H1 (cell line): ENCODE data around the gene ZDHHC19. TPM values are rescaled to one million over a fixed set of nuclear protein-coding genes. Genes with fewer than 3 reads are reported as not detected.

ENCODE experiments used
- CTCF ChIA-PET: fragments of 300-600 bp; sonication (Branson Sonifier 250); formaldehyde crosslinking; loops from one replicate; lab custom pipeline; 2021; ENCODE audit not compliant: partially characterized antibody; lab: Charles Lee
- POLR2A ChIA-PET: fragments of 300-600 bp; sonication (Branson Sonifier 250); formaldehyde crosslinking; loops from one replicate; lab custom pipeline; 2021; ENCODE audit warnings: inconsistent platforms; ENCODE audit not compliant: partially characterized antibody; lab: Charles Lee
- DNase-seq, 2 experiments: peaks; one replicate each; pipeline versions ENCODE4 v3.0.0 to v3.0.0-alpha.2; 2010 to 2022; ENCODE audit warnings: low spot score in 2 of 2, low read depth in 1 of 2, mixed read lengths in 1 of 2
- FAIRE-seq: peaks from 2 replicates; lab custom pipeline; 2011; peaks lifted over from hg19 to GRCh38; lab: Jason Lieb, UNC
- H2AFZ ChIP-seq: 2 replicates; pipeline ENCODE4 v1.8.1; 2012; ENCODE audit warnings: low read length, inconsistent platforms
- H2AK5ac ChIP-seq: 2 replicates; pipeline ENCODE4 v1.6.1; 2013; ENCODE audit warnings: low read depth, low read length
- H2BK120ac ChIP-seq: replicated peaks from 2 replicates; pipeline ENCODE3; 2013; ENCODE audit warnings: low read depth, low read length, inconsistent platforms
- H2BK12ac ChIP-seq: 2 replicates; pipeline ENCODE4 v1.6.1; 2013; ENCODE audit warnings: low read depth, low read length
- H2BK15ac ChIP-seq: 2 replicates; pipeline ENCODE4 v1.6.1; 2013; ENCODE audit warnings: low read length
- H2BK20ac ChIP-seq: 2 replicates; pipeline ENCODE4 v1.6.1; 2013; ENCODE audit warnings: low read length
- H2BK5ac ChIP-seq: 2 replicates; pipeline ENCODE4 v1.6.1; 2013; ENCODE audit warnings: low read depth, low read length
- H3K14ac ChIP-seq: 2 replicates; pipeline ENCODE4 v1.6.1; 2013; ENCODE audit warnings: inconsistent platforms; ENCODE audit not compliant: insufficient read length
- H3K18ac ChIP-seq: 2 replicates; pipeline ENCODE4 v1.6.1; 2013; ENCODE audit warnings: low read length; ENCODE audit errors: extremely low read depth
- H3K23ac ChIP-seq: 2 replicates; pipeline ENCODE4 v1.6.1; 2013; ENCODE audit warnings: inconsistent platforms; ENCODE audit not compliant: insufficient read length
- H3K23me2 ChIP-seq: 2 replicates; pipeline ENCODE4 v1.6.1; 2013; ENCODE audit warnings: low read depth, low read length
- H3K27ac ChIP-seq: 2 replicates; pipeline ENCODE4 v1.6.1; 2011; ENCODE audit warnings: low read depth, low read length, inconsistent platforms
- H3K27me3 ChIP-seq, 4 experiments: replicated peaks in 1 of 4; 1 replicate in 1 of 4; 2 replicates in 3 of 4; pipeline versions ENCODE4 v1.6.1 to v1.8.1; 2011 to 2013; ENCODE audit warnings: low read length in 3 of 4, mild to moderate bottlenecking in 3 of 4, inconsistent platforms in 2 of 4, mixed read lengths in 2 of 4, moderate library complexity in 1 of 4; ENCODE audit not compliant: control insufficient read depth in 3 of 4, insufficient read depth in 3 of 4; ENCODE audit errors: extremely low read depth in 1 of 4
- H3K36me3 ChIP-seq, 4 experiments: 2 replicates each; pipeline versions ENCODE4 v1.6.1 to v1.8.1; 2011 to 2013; ENCODE audit warnings: mild to moderate bottlenecking in 4 of 4, low read length in 3 of 4, moderate library complexity in 2 of 4, control low read depth in 1 of 4, inconsistent platforms in 1 of 4; ENCODE audit not compliant: insufficient read depth in 4 of 4, control insufficient read depth in 2 of 4
- H3K4ac ChIP-seq: replicated peaks from 2 replicates; pipeline ENCODE3; 2013; ENCODE audit warnings: low read length, low read depth, mixed read lengths, inconsistent platforms; ENCODE audit not compliant: insufficient read length
- H3K4me1 ChIP-seq, 4 experiments: replicated peaks in 1 of 4; 1 replicate in 1 of 4; 2 replicates in 3 of 4; pipeline versions ENCODE4 v1.6.1 to v1.8.1; 2011 to 2013; ENCODE audit warnings: low read length in 3 of 4, inconsistent platforms in 2 of 4, mixed read lengths in 1 of 4; ENCODE audit not compliant: insufficient read depth in 4 of 4, control insufficient read depth in 3 of 4
- H3K4me2 ChIP-seq, 2 experiments: 2 replicates each; pipeline versions ENCODE4 v1.6.1 to v1.8.1; 2011 to 2013; ENCODE audit warnings: low read depth in 2 of 2, low read length in 2 of 2, control low read depth in 1 of 2, inconsistent platforms in 1 of 2, mild to moderate bottlenecking in 1 of 2; ENCODE audit not compliant: insufficient read depth in 1 of 2
- H3K4me3 ChIP-seq, 4 experiments: fragments of 200-600, 300-600 bp in 1 of 4; sonication (generic), shearing (Covaris generic), sonication (Bioruptor Twin) in 1 of 4; 2 replicates each; pipeline versions ENCODE4 v1.5.1 to v1.8.1; 2011 to 2016; ENCODE audit warnings: low read length in 4 of 4, low read depth in 3 of 4, control low read depth in 2 of 4, inconsistent platforms in 2 of 4, mild to moderate bottlenecking in 2 of 4, mixed read lengths in 1 of 4, moderate library complexity in 1 of 4; ENCODE audit not compliant: insufficient read depth in 2 of 4; ENCODE audit errors: extremely low read depth in 1 of 4
- H3K56ac ChIP-seq: replicated peaks from 2 replicates; pipeline ENCODE3; 2013; ENCODE audit warnings: low read depth, mild to moderate bottlenecking, mixed read lengths, low read length, inconsistent platforms; ENCODE audit not compliant: insufficient read length
- H3K79me1 ChIP-seq: 2 replicates; pipeline ENCODE4 v1.6.1; 2013; ENCODE audit warnings: low read depth, low read length, control low read depth
- H3K79me2 ChIP-seq, 2 experiments: 2 replicates each; pipeline versions ENCODE4 v1.6.1 to v1.8.1; 2012 to 2013; ENCODE audit warnings: low read length in 2 of 2, mild to moderate bottlenecking in 2 of 2, inconsistent platforms in 1 of 2; ENCODE audit not compliant: insufficient read depth in 2 of 2, control insufficient read depth in 1 of 2
- H3K9ac ChIP-seq, 4 experiments: replicated peaks in 1 of 4; 1 replicate in 1 of 4; 2 replicates in 3 of 4; pipeline versions ENCODE4 v1.6.1 to v1.8.1; 2011 to 2013; ENCODE audit warnings: low read depth in 3 of 4, low read length in 3 of 4, control low read depth in 2 of 4, mild to moderate bottlenecking in 2 of 4, moderate library complexity in 2 of 4, inconsistent platforms in 1 of 4; ENCODE audit errors: extremely low read depth in 1 of 4
- H3K9me3 ChIP-seq, 2 experiments: 2 replicates each; pipeline versions ENCODE4 v1.6.1 to v1.8.1; 2012 to 2013; ENCODE audit warnings: mild to moderate bottlenecking in 2 of 2, moderate library complexity in 2 of 2, control low read depth in 1 of 2, inconsistent platforms in 1 of 2, low read depth in 1 of 2, low read length in 1 of 2, mixed read lengths in 1 of 2; ENCODE audit not compliant: insufficient read depth in 2 of 2
- H4K20me1 ChIP-seq, 2 experiments: replicated peaks in 1 of 2; 2 replicates each; pipeline versions ENCODE3 to v1.8.1; 2011 to 2013; ENCODE audit warnings: inconsistent platforms in 2 of 2, low read length in 2 of 2, mild to moderate bottlenecking in 1 of 2; ENCODE audit not compliant: insufficient read depth in 2 of 2, control insufficient read depth in 1 of 2
- H4K5ac ChIP-seq: 2 replicates; pipeline ENCODE4 v1.6.1; 2013; ENCODE audit warnings: low read length, low read depth, mixed read lengths, inconsistent platforms; ENCODE audit not compliant: insufficient read length
- H4K8ac ChIP-seq: 2 replicates; pipeline ENCODE4 v1.8.0; 2013; ENCODE audit warnings: mild to moderate bottlenecking, moderate library complexity, low read length, inconsistent platforms; ENCODE audit not compliant: insufficient read depth; ENCODE audit errors: extremely low read depth
- H4K91ac ChIP-seq: replicated peaks from 2 replicates; pipeline ENCODE3; 2013; ENCODE audit warnings: low read length, mixed read lengths, inconsistent platforms; ENCODE audit not compliant: insufficient read length
- BRCA1 ChIP-seq: IDR thresholded peaks from 2 replicates; pipeline ENCODE4 v1.6.1; 2012; ENCODE audit warnings: low read depth, low read length, improper control_type of control experiment
- CHD1 ChIP-seq: IDR thresholded peaks from 2 replicates; pipeline ENCODE4 v1.6.1; 2012; ENCODE audit warnings: low read depth, low read length, improper control_type of control experiment
- CHD2 ChIP-seq: IDR thresholded peaks from 2 replicates; pipeline ENCODE4 v1.6.1; 2012; ENCODE audit warnings: low read length, improper control_type of control experiment
- CTBP2 ChIP-seq: IDR thresholded peaks from 2 replicates; pipeline ENCODE4 v1.7.0; 2011; ENCODE audit warnings: borderline replicate concordance, mild to moderate bottlenecking, moderate library complexity, mixed read lengths, low read length; ENCODE audit not compliant: insufficient read depth, insufficient read length
- MAFK ChIP-seq: IDR thresholded peaks from 2 replicates; pipeline ENCODE4 v1.6.1; 2012; ENCODE audit warnings: low read depth, mild to moderate bottlenecking, improper control_type of control experiment, low read length
- SP1 ChIP-seq: IDR thresholded peaks from 2 replicates; pipeline ENCODE4 v1.6.1; 2011; ENCODE audit warnings: low read depth, low read length
- TAF7 ChIP-seq: optimal IDR thresholded peaks from 2 replicates; pipeline ENCODE3; 2011; ENCODE audit warnings: low read depth, mild to moderate bottlenecking, inconsistent platforms, low read length, moderate library complexity, borderline replicate concordance
- TEAD4 ChIP-seq: IDR thresholded peaks from 2 replicates; pipeline ENCODE4 v1.6.1; 2012; ENCODE audit warnings: low read depth, low read length, inconsistent platforms, mixed read lengths
- WGBS, 2 experiments: shearing (Covaris generic) in 1 of 2; methylation state at CpG; one replicate each; pipeline versions ENCODE4 v1.1.6 to v1.1.7; 2013 to 2015; ENCODE audit warnings: low lambda C conversion rate in 2 of 2, mixed read lengths in 2 of 2, inconsistent platforms in 1 of 2, low coverage in 1 of 2, missing lambda C conversion rate in 1 of 2; ENCODE audit not compliant: insufficient replicate concordance in 2 of 2, insufficient coverage in 1 of 2, insufficient read length in 1 of 2; ENCODE audit errors: extremely low coverage in 1 of 2, missing lambda C conversion rate in 1 of 2; 5-methylcytosine and 5-hydroxymethylcytosine counted together
- polyA plus RNA-seq, 7 experiments: library from polyadenylated mRNA; depleted of rRNA in 3 of 7; stranded (reverse) in 5 of 7; unstranded in 2 of 7; fragments of >200 nt in 5 of 7; fragments of 200-250 nt in 2 of 7; gene quantifications; 1 replicate in 5 of 7; 2 replicates in 1 of 7; 4 replicates in 1 of 7; pipeline versions ENCODE4 v1.2.1 to v1.2.3, GENCODE V29; 2011 to 2013; ENCODE audit warnings: missing spikeins in 2 of 7, mixed read lengths in 2 of 7
- total RNA-seq: library from RNA; stranded (reverse); fragmentation: NEBNext Ultra II Directional; extraction: Animal tissue kit (Norgen Biotek cat#: 25700); gene quantifications from 2 replicates; pipeline ENCODE4 v1.2.1, GENCODE V29; 2021
- TF ChIP-seq, protein P1 (sequence below): IDR thresholded peaks from 2 replicates; pipeline ENCODE4 v1.6.1; 2011; ENCODE audit warnings: low read depth, mild to moderate bottlenecking, low read length; ENCODE audit not compliant: insufficient read depth

Gene ZDHHC19
- total and polyA plus RNA-seq, 2 of the 8 experiments (the other 6 are each of a cell fraction or from before 2014, with no cell fraction given), result 2.5 to 4.1 TPM

DNA sequence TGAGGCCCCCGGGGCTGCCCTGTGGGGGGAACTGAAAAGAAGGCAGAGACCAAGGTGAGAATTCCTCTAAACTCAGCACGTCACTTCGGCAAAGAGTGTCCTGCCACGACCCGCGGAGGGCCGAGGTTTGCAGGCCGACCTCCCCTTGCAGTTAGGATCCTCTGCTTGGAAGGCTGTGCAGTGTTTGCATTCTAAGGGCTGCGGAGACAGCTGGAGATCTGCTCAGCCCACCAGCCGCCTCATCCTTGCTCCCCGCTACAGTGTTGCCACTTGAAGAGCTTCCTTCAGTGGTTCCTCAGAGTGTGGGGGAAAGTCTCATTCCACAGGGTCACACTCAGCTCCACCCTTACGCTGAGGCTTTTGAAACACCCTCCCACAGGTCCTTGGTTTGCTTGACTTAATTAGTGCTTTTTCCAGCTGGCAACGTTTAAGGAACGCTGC lies 15.9 kb upstream of the ZDHHC19 start:
- H2BK5ac ChIP-seq, result peak overlapping the region; percentile 44; the same call in 1 of the 2 replicates
- no peak overlapping the region for H2BK120ac ChIP-seq
- no peak overlapping the region for H2BK15ac ChIP-seq
- no peak overlapping the region for H4K91ac ChIP-seq
- no peak overlapping the region; the same call in 1 of the 2 replicates for H3K18ac ChIP-seq
- H3K9me3 ChIP-seq, result no peaks in the 10 kb centered on the region
- H3K23me2 ChIP-seq, result no peaks in the 10 kb centered on the region
- WGBS, 2 experiments, result 80% methylated on average over 14 of the region's 14 CpGs; no CpG with 5 or more reads in 1 of the 2 experiments
- H3K4me1 ChIP-seq, result peaks cover 0 to 6% (median 0%) of the 10 kb centered on the region in 4 experiments; a peak in 1 of 7 replicates
- H4K8ac ChIP-seq, result 0 out of 2 replicates have a peak overlapping the region, but pooled peaks have one; percentile 31
- no peak overlapping the region for H3K9ac ChIP-seq
- H4K20me1 ChIP-seq, result no peaks in the 10 kb centered on the region
- H2BK12ac ChIP-seq, result no peak overlapping the region
- no peaks in the 10 kb centered on the region for H3K79me2 ChIP-seq
- no peaks in the 10 kb centered on the region for H3K27me3 ChIP-seq
- no peak overlapping the region for H3K23ac ChIP-seq
- no peak overlapping the region for H2AK5ac ChIP-seq
- H3K56ac ChIP-seq, result no peak overlapping the region
- H3K36me3 ChIP-seq, result no peaks in the 10 kb centered on the region
- FAIRE-seq, result no peak
- no peaks in the 10 kb centered on the region for H3K79me1 ChIP-seq
- no peak overlapping the region for H3K4ac ChIP-seq
- DNase-seq, result no peak
- ChIA-PET CTCF (interaction anchor here (0.6 to 1.7 kb wide), 8 partner anchors 9 to 1035 kb away, joined by 3 to 8 read pairs (median 3); no protein-coding TSS in a partner anchor), POLR2A (interaction anchor here (1.6 to 3.2 kb wide), 3 partner anchors 9 to 277 kb away, joined by 3 to 15 read pairs (median 5); partner anchors contain the start of genes RNF168 and SLC51A)
- no peak overlapping the region for H4K5ac ChIP-seq
- TF ChIP-seq TAF7 (no peak), CTBP2 (no peak), CHD1 (no peak), BRCA1 (no peak), CHD2 (no peak), MAFK (no peak), TEAD4 (no peak), SP1 (no peak)
- TF ChIP-seq, protein P1, sequence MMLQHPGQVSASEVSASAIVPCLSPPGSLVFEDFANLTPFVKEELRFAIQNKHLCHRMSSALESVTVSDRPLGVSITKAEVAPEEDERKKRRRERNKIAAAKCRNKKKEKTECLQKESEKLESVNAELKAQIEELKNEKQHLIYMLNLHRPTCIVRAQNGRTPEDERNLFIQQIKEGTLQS, result no peak
- H3K4me3 ChIP-seq, result no peak overlapping the region
- no peak overlapping the region for H2AFZ ChIP-seq
- no peak overlapping the region for H3K27ac ChIP-seq
- no peak overlapping the region for H3K14ac ChIP-seq
- no peak overlapping the region for H2BK20ac ChIP-seq
- H3K4me2 ChIP-seq, result no peak overlapping the region
